G401.6 (cell line): ENCODE measurements around the gene SMYD3.

ENCODE experiments used
- FAIRE-seq: peaks from 2 replicates; lab custom pipeline; 2012; peaks lifted over from hg19 to GRCh38; lab: Jason Lieb, UNC

The SMYD3 gene

DNA sequence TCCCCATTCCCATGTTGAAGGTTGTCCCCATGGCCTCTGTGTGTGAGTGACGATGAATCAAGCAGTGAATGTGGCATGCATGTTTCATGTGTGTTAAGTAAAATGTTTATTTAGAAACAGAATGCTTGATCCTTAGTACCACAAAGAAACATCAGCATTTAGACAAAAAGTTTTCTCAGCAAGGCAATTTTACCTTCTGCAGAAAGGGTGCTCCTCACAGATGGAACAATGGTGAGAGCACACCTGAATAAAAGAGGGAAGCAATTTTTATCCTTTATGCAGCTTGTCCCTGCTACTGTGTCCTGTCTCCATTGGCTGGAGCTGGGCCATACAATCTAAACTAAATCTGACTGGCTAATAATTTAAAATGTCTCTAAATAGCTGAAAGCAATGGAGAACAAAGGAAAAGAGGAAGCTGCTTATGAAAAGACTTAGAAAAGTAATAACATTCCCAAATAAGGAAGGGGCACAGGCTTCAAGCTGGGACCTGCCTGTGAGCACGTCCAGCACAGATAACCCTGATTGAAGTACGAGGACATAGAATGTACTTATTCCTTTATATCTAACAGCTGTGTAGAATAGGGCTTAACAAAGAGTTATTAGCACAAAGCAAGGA lies 8.4 kb upstream of the SMYD3 start:
- FAIRE-seq: no peak

- no peak for FAIRE-seq
These were observed 6.7 kb upstream of the SMYD3 start for GRCh38 chr1:246513619-246514343.

DNA sequence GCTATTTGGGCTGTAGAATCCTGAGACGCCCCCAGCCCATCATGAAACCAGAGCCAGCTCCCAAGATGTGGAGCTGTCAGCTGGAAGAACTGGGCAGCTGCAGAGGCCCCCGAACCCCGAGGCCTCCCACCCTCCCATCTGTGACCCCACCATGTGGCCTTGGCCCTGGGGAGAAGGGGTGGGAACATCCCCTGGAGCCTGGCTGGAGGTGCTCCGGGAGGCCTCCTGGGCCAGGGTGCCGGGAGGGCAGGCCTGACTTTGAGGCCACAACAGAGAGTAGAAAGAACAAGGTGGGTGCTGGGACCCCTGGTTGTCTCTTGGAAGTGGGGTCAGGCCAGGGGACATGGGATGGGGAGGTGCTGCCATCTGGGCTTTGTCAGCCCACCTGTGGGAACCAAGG lies 6.0 kb upstream of the SMYD3 start:
- no peak for FAIRE-seq

- FAIRE-seq: no peak
These were observed 5.6 kb upstream of the SMYD3 start for GRCh38 chr1:246512635-246513034.

- FAIRE-seq: no peak
These were observed 5.2 kb upstream of the SMYD3 start for GRCh38 chr1:246512230-246512629.

GRCh38 chr1:246511203-246511602 lies 4.1 kb upstream of the SMYD3 start:
- no peak for FAIRE-seq

- FAIRE-seq: no peak
These were observed 3.3 kb upstream of the SMYD3 start for GRCh38 chr1:246510147-246511030.

DNA sequence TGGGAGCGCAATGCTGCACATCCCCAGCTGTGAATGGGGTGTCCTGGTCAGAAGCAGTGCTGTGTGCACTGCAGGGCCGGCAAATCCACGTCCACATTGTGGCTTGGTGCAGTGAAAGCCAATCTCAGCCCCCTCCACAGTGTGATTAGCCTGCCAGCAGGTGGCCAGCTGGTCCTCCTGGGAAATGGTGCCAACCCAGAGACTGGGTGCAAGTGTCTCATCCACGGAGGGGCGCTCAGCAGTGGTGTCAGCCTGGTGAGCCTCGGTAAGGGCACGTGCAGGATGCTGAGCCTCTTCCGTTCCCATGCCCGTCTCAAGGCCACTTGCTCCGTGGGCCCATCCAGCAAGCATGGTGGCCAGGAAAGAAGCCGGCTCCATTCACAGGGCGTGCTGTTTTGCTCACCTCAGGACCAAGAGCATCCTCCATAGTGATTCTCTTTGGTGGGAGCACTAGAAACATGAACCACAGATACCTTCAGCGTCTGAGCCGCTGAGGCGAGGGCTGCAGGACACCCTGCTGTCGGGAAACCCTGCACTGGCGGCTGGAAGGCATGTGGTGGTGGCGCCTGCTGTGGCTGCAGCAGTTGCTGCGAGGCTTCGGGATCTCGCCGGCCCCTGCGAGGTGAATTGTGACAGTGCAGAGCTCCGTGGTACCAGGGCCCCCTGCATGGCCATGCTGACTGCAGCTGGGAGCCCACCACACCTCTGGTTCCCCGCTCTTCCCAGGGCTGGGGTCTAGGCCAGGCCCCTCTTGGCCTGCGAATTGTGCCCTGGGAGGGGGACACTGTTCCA lies 2.0 kb upstream of the SMYD3 start:
- FAIRE-seq: no peak

DNA sequence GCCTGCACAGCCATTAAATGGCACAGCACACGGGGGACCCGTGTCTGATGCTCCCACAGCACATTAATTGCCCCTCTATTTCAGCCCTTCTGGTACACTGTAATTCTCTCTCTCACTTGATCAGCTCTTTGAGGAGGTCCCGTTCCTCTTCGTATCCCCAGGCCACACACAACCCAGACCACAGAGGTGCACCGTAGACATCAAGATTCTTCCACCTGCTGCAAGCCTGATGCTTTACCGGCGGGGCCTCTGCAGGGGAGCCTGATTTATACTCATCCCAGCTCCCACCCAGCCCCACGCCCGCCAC lies 759 bp downstream of the SMYD3 start:
- FAIRE-seq: no peak

DNA sequence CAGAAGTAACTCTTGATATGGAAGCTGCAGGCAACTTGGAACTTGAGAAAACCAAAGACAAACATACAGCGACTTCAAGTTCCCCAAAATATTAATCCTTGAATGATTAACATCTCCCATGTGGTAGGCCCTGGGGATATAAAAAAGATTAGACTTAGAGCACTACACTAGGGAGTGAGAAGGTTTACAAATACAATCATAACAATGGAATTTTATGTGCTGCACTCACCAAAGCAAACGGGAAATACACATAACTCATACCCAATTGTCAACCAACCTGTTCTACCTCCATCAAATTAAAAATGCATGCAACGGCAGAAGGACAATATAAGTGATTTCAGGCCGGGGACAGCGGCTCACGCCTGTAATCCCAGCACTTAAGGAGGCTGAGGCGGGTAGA lies 3.7 kb downstream of the SMYD3 start:
- FAIRE-seq: no peak

DNA sequence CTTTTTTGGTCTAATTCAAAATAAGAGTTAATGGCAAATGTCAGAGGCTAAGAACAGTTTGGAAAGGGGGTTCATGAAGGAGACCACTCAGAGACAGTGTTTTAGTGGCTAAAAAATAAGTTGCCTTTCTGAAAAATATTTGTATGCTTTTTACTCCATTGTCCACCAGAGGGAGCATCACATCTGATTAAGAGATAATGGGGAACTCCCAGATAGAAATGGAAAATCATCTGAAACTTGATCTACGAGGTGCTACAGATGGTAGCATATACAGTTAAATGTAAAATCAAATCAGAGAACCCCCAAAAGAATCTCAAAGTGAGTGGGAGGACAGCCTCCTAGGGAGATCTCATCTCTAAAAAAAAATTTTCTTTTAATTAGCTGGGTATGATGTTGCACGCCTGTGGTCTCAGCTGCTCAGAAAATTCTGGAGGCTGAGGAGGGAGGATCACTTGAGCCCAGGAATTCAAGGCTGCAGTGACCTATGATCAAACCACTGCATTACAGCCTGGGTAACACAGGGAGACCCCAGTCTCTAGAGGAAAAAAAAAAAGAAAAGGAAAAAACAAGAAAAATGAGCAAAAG lies 9.7 kb downstream of the SMYD3 start:
- FAIRE-seq: peak; percentile 64

DNA sequence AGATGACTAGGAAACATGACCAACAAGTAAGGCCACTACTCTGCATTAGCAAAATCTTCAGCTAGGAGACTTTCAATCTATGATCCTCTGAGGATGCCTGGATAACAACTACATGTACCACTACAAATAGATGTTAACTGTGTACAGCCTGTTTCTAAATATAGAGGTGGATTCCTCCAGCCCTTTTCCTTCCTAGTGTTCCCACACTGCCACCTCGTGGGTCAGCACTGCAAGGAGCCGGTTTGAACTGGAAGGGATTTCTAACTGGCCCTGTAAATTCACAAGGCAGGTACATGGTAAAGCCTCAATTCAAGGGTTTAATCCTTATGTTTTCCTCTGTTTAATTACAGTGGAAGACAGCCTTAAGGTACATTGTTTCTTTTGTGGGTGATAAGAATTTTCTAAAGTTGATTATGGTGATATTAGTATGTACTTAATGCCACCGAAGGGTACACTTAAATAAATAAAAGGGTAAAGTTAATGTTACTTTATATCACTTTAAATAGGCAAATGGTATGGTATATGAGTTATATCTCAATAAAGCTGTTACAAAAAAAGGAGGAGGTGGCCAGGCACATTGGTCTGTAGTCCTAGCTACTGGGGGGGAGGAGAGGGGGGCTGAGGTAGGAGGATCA lies 14.4 kb downstream of the SMYD3 start:
- peak; percentile 93 for FAIRE-seq

GRCh38 chr1:246491551-246492053 lies 15.5 kb downstream of the SMYD3 start:
- no peak for FAIRE-seq

DNA sequence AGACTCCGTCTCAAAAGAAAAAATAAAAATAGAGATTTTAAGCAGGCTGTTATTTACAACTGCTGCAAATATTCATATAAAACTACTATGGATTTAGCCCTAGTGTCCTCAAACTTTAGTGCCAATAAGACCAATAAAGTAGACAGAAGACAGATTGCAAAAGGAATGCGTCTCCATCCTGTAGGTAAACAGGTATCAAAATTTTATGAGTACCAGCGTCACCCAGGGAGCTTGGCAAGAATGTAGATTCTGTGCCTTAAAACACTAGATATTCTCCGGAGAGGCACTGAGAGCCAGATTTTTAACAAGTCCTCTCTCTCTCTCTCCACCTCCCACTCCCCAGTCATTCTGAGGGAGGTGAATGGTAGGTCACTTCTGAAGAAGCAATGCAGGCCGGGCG lies 18.4 kb downstream of the SMYD3 start:
- FAIRE-seq: no peak

DNA sequence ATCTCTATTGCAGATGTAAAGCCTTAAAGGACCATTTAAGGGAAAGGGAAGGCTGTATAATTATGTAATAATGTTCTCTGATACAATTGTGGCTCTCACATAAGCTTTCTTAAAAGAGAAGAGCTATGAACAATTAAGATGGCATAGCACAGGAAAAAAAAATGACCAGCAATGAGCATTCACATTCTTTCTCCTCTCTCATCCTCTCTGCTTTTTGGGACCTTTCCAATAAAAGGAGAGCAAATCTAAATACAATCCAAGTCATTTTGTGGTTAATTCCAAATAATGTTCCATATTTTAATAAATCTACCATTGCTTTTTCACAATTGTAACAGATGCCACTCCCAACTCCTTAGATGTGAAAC lies 23.5 kb downstream of the SMYD3 start:
- FAIRE-seq: no peak

DNA sequence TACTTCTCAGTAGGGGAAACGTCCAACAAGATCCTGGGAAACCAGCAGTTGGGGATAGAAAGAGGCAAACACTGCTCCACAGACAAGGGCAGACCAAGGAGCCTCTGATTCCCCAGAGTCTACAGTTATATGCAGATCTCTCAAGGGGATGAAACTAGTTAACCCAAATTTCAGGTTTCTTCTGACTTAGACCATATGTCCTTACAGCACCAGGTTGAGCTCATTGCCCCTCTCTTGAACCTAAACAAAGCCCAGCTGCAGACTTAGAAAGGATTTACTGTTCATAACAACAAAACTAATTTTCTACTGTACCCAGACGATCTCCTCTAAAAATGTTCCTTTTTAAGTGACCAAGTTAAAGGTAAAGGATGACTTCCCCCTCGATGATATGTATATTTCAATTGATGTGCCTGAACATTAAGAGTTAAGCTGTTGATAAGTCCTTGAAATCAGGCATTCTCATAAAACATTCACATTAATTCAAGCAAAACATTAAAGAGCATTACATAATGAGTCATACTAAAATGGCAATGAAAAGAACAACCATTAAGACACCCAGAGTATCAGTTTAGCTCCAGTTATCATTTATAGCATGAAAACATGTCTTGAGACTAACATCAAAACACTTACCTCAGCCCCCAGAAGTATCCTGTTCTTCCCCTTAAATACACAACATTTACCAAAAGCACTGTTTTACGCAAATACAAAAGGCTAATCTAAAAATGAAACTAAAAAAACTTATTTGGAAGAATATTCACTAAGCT lies 24.1 kb downstream of the SMYD3 start:
- FAIRE-seq: no peak

DNA sequence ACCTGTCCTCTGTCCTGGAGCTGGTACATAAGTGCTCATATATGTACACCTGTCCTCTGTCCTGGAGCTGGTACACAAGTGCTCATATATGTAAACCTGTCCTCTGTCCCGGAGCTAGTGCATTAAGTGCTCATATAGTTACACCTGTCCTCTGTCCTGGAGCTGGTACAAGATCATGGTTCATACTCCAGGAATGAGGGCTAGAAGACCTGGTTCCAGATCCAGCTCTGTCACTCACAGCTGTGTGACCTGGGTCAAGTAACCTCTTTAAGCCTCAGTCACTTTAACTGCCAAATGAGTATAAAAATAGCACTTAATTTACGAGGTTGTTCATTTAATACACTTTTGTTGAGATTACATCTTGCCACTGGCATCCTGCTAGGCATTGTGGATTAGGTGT lies 28.0 kb downstream of the SMYD3 start:
- FAIRE-seq: no peak

DNA sequence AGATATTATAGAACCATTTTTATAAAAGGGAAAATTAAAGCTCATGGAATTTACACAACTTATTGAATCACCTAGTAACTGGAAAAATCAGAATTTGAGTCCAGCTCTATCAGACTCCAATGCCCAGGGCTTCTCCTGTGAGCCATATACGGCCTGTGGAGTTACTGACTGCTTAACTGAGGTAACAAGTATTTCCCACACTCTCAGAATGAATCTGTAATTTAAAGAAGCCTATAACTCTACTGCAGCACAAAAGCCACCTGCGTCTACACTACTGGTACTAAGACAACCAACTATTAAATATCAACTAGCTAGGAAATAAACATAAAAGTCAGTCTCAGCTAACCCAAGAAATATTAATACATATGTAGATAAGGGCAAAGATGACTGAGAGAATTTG lies 29.4 kb downstream of the SMYD3 start:
- no peak for FAIRE-seq

- FAIRE-seq: no peak
These were observed 30.3 kb downstream of the SMYD3 start for GRCh38 chr1:246476771-246477170.

GRCh38 chr1:246471688-246472087 lies 35.4 kb downstream of the SMYD3 start:
- no peak for FAIRE-seq

DNA sequence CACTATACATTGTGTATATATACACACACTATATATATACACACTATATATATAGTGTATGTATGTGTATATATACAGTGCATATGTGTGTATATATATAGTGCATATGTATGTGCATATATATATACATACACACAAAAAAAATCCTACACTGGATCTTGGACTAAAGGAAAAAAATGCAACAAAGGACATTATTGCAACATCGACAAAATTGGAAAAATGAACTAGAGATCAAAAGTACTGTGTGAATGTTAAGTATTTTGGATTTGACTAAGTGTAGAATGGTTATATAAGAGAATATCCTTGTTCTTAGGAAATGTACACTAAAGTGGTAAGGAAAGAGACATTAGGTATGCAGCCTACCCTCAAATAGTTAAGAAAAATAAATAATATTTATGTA lies 36.5 kb downstream of the SMYD3 start:
- no peak for FAIRE-seq
